Endothelial cell of umbilical vein (primary cell): Measurements from ENCODE around the gene LCE1A.

Experiments used
- CTCF ChIP-seq, 2 donors: IDR thresholded peaks; 1 replicate in 1 of 2; 2 replicates in 1 of 2; pipeline ENCODE4 v1.5.1; 2011; ENCODE audit warnings: low read length in 2 of 2, mild to moderate bottlenecking in 2 of 2, moderate library complexity in 2 of 2, control low read depth in 1 of 2, inconsistent platforms in 1 of 2, low read depth in 1 of 2; ENCODE audit not compliant: insufficient read depth in 1 of 2; ENCODE audit errors: extremely low read depth in 1 of 2
- EZH2 ChIP-seq: IDR thresholded peaks from 2 replicates; pipeline ENCODE4 v1.6.1; 2012; ENCODE audit warnings: borderline replicate concordance, low read depth, mild to moderate bottlenecking, moderate library complexity, low read length, inconsistent platforms; ENCODE audit not compliant: severe bottlenecking
- MAX ChIP-seq: IDR thresholded peaks from 2 replicates; pipeline ENCODE4 v1.6.1; 2011; ENCODE audit not compliant: insufficient read depth, insufficient read length
- POLR2AphosphoS5 ChIP-seq: IDR thresholded peaks from 2 replicates; pipeline ENCODE4 v1.6.1; 2012; ENCODE audit warnings: low read depth, mild to moderate bottlenecking, control low read depth, low read length, moderate library complexity; ENCODE audit not compliant: insufficient read depth

GRCh38 chr1:152866321-152866720, 39.0 kb downstream of the LCE1A start:
- TF ChIP-seq CTCF (IDR thresholded peaks at IDR 0.05; ENCODE audit: extremely low read depth in 1 of 2, insufficient read depth in 1 of 2, low read depth in 1 of 2, low read length in 2 of 2), result no peak
- TF ChIP-seq POLR2AphosphoS5, result no peak
- no peak for TF ChIP-seq MAX
- TF ChIP-seq EZH2, result no peak
